H9 (cell line): ENCODE results near the gene CYP2S1. TPM values are rescaled to one million over a fixed set of nuclear protein-coding genes. Genes with fewer than 3 reads are reported as not detected.

ENCODE experiments used
- DNase-seq: peaks from one replicate; pipeline ENCODE4 v3.0.0-alpha.2; 2017
- H2AFZ ChIP-seq: one replicate; pipeline ENCODE4 v1.6.1; 2013; ENCODE audit warnings: mild to moderate bottlenecking, low read length, control low read depth, moderate library complexity
- H2AK5ac ChIP-seq: 2 replicates; pipeline ENCODE4 v1.6.1; 2013; ENCODE audit warnings: low read length, control low read depth, mixed read lengths; ENCODE audit not compliant: insufficient read length
- H2BK120ac ChIP-seq: one replicate; pipeline ENCODE4 v1.6.1; 2013; ENCODE audit warnings: low read depth, mild to moderate bottlenecking, low read length, control low read depth, inconsistent platforms; ENCODE audit not compliant: poor library complexity, severe bottlenecking
- H2BK12ac ChIP-seq: 2 replicates; pipeline ENCODE4 v1.6.1; 2013; ENCODE audit warnings: low read length, control low read depth, mixed read lengths, low read depth; ENCODE audit not compliant: insufficient read length
- H2BK15ac ChIP-seq: 2 replicates; pipeline ENCODE4 v1.6.1; 2013; ENCODE audit warnings: low read depth, low read length, control low read depth
- H2BK20ac ChIP-seq: one replicate; pipeline ENCODE4 v1.6.1; 2013; ENCODE audit warnings: low read depth, mild to moderate bottlenecking, low read length, control low read depth, inconsistent platforms; ENCODE audit not compliant: poor library complexity, severe bottlenecking
- H2BK5ac ChIP-seq: 2 replicates; pipeline ENCODE4 v1.6.1; 2013; ENCODE audit warnings: low read length, control low read depth, mixed read lengths; ENCODE audit not compliant: insufficient read length
- H3K14ac ChIP-seq: 2 replicates; pipeline ENCODE4 v1.6.1; 2013; ENCODE audit warnings: low read length, control low read depth; ENCODE audit not compliant: insufficient read depth
- H3K18ac ChIP-seq: 2 replicates; pipeline ENCODE4 v1.6.1; 2013; ENCODE audit warnings: low read depth, mild to moderate bottlenecking, mixed read lengths, low read length, control low read depth; ENCODE audit not compliant: insufficient read length
- H3K23ac ChIP-seq: 2 replicates; pipeline ENCODE4 v1.6.1; 2013; ENCODE audit warnings: low read length, control low read depth, mixed read lengths, low read depth; ENCODE audit not compliant: insufficient read length
- H3K23me2 ChIP-seq: 2 replicates; pipeline ENCODE4 v1.6.1; 2013; ENCODE audit warnings: low read depth, mild to moderate bottlenecking, mixed read lengths, low read length, control low read depth; ENCODE audit not compliant: insufficient read length, poor library complexity, severe bottlenecking
- H3K27ac ChIP-seq: 2 replicates; pipeline ENCODE4 v1.5.1; 2013; ENCODE audit warnings: low read length, control low read depth, mixed read lengths, low read depth; ENCODE audit not compliant: insufficient read length
- H3K27me3 ChIP-seq: 2 replicates; pipeline ENCODE4 v1.6.1; 2013; ENCODE audit warnings: low read length, control low read depth, inconsistent platforms; ENCODE audit not compliant: insufficient read depth
- H3K4ac ChIP-seq: 2 replicates; pipeline ENCODE4 v1.6.1; 2013; ENCODE audit warnings: low read depth, mild to moderate bottlenecking, control low read depth, inconsistent platforms, low read length, moderate library complexity
- H3K4me1 ChIP-seq: 2 replicates; pipeline ENCODE4 v1.6.1; 2013; ENCODE audit warnings: low read length, control low read depth, inconsistent platforms; ENCODE audit not compliant: insufficient read depth
- H3K4me2 ChIP-seq: 2 replicates; pipeline ENCODE4 v1.6.1; 2013; ENCODE audit warnings: low read length, control low read depth, mixed read lengths; ENCODE audit not compliant: insufficient read length, insufficient read depth
- H3K56ac ChIP-seq: 2 replicates; pipeline ENCODE4 v1.6.1; 2013; ENCODE audit warnings: low read depth, mild to moderate bottlenecking, mixed read lengths, low read length, control low read depth; ENCODE audit not compliant: insufficient read length
- H3K79me1 ChIP-seq: 2 replicates; pipeline ENCODE4 v1.6.1; 2013; ENCODE audit warnings: low read depth, mild to moderate bottlenecking, moderate library complexity, low read length, control low read depth, inconsistent platforms; ENCODE audit not compliant: insufficient read depth, poor library complexity, severe bottlenecking
- H3K79me2 ChIP-seq: 2 replicates; pipeline ENCODE4 v1.6.1; 2013; ENCODE audit warnings: low read length, control low read depth, inconsistent platforms; ENCODE audit not compliant: insufficient read depth
- H3K9ac ChIP-seq: 2 replicates; pipeline ENCODE4 v1.6.1; 2013; ENCODE audit warnings: low read length, control low read depth, mixed read lengths; ENCODE audit not compliant: insufficient read length; ENCODE audit errors: extremely low read depth
- H3K9me3 ChIP-seq: one replicate; pipeline ENCODE4 v1.6.1; 2013; ENCODE audit warnings: low read depth, low read length, inconsistent platforms; ENCODE audit not compliant: control insufficient read depth
- H3T11ph ChIP-seq: one replicate; pipeline ENCODE4 v1.6.1; 2013; ENCODE audit warnings: mild to moderate bottlenecking, low read length, control low read depth, inconsistent platforms
- H4K20me1 ChIP-seq: one replicate; pipeline ENCODE4 v1.6.1; 2013; ENCODE audit not compliant: control insufficient read depth, insufficient read length, insufficient read depth
- H4K5ac ChIP-seq: 2 replicates; pipeline ENCODE4 v1.6.1; 2013; ENCODE audit warnings: low read depth, mild to moderate bottlenecking, mixed read lengths, low read length, control low read depth; ENCODE audit not compliant: insufficient read length
- H4K8ac ChIP-seq: replicated peaks from 2 replicates; pipeline ENCODE4 v1.6.1; 2013; ENCODE audit warnings: low read length, control low read depth, mixed read lengths, low read depth; ENCODE audit not compliant: insufficient read length
- H4K91ac ChIP-seq: 2 replicates; pipeline ENCODE4 v1.6.1; 2013; ENCODE audit warnings: low read depth, mild to moderate bottlenecking, moderate library complexity, mixed read lengths, low read length, control low read depth; ENCODE audit not compliant: insufficient read length
- H3K27ac Mint-ChIP-seq, 3 experiments: 2 replicates in 2 of 3; 3 replicates in 1 of 3; pipeline ENCODE4 v1.8.0; 2020 to 2021; ENCODE audit warnings: mixed read lengths in 3 of 3, mild to moderate bottlenecking in 1 of 3, moderate library complexity in 1 of 3
- H3K27me3 Mint-ChIP-seq: 2 replicates; pipeline ENCODE4 v1.8.0; 2021; ENCODE audit warnings: low read depth, mild to moderate bottlenecking, moderate library complexity, mixed read lengths
- H3K36me3 Mint-ChIP-seq, 3 experiments: 2 replicates in 2 of 3; 3 replicates in 1 of 3; pipeline ENCODE4 v1.8.0; 2020 to 2021; ENCODE audit warnings: low read depth in 3 of 3, mixed read lengths in 3 of 3; ENCODE audit not compliant: insufficient read depth in 1 of 3
- H3K4me1 Mint-ChIP-seq, 2 experiments: 2 replicates each; pipeline ENCODE4 v1.8.0; 2020; ENCODE audit warnings: mixed read lengths in 2 of 2
- H3K4me3 Mint-ChIP-seq, 2 experiments: 2 replicates in 1 of 2; 3 replicates in 1 of 2; pipeline ENCODE4 v1.8.0; 2020 to 2021; ENCODE audit warnings: mild to moderate bottlenecking in 2 of 2, mixed read lengths in 2 of 2, moderate library complexity in 1 of 2
- H3K9me3 Mint-ChIP-seq, 2 experiments: 2 replicates in 1 of 2; 3 replicates in 1 of 2; pipeline ENCODE4 v1.8.0; 2020; ENCODE audit warnings: mild to moderate bottlenecking in 2 of 2, mixed read lengths in 2 of 2, moderate library complexity in 1 of 2
- CTCF ChIP-seq: fragments of 200-600 bp; sonication (generic); conservative IDR thresholded peaks from 3 replicates; pipeline ENCODE4 v1.8.0; 2021; ENCODE audit warnings: antibody characterized with exemption, mild to moderate bottlenecking
- whole genome bisulfite sequencing: extraction: QIAGEN DNeasy Blood & Tissue Kit; methylation state at CpG from one replicate; pipeline ENCODE4 v1.1.7; 2013; ENCODE audit warnings: missing lambda C conversion rate, low lambda C conversion rate, mixed read lengths; ENCODE audit not compliant: insufficient read length; ENCODE audit errors: extremely low coverage; 5-methylcytosine and 5-hydroxymethylcytosine counted together
- total RNA-seq: library from RNA; stranded (reverse); gene quantifications from 2 replicates; pipeline ENCODE4 v1.2.1, GENCODE V29; 2021

The CYP2S1 gene
- total RNA-seq, 1 experiment from 2014 or later: 159 TPM

GRCh38 chr19:41245843-41246242, 52.8 kb downstream of the CYP2S1 start:
- Mint-ChIP-seq H3K4me1 (peaks cover 0 to 4% of the 10 kb centered on the region in 2 experiments; a peak in 1 of 4 replicates), H3K27ac (no peak overlapping the region), H3K36me3 (peaks cover 16 to 52% (median 45%) of the 10 kb centered on the region in 3 experiments; a peak in 6 of 7 replicates), H3K27me3 (no peaks in the 10 kb centered on the region), H3K9me3 (peaks cover 0 to 3% of the 10 kb centered on the region in 2 experiments; a peak in 2 of 5 replicates), H3K4me3 (no peak overlapping the region)
- H3K4me1 ChIP-seq: no peaks in the 10 kb centered on the region
- no peak overlapping the region for H3K56ac ChIP-seq
- no peaks in the 10 kb centered on the region; the same call in 1 of the 2 replicates for H3K79me2 ChIP-seq
- no peak overlapping the region for H3T11ph ChIP-seq
- H4K8ac ChIP-seq: no peak overlapping the region
- no peak overlapping the region for H3K9ac ChIP-seq
- no peaks in the 10 kb centered on the region for H3K9me3 ChIP-seq
- H2BK12ac ChIP-seq: no peak overlapping the region
- WGBS: no CpG with 5 or more reads among the region's 3 CpGs
- H3K23ac ChIP-seq: no peak overlapping the region
- H2AK5ac ChIP-seq: no peak overlapping the region
- no peak overlapping the region for H3K4ac ChIP-seq
- no peak for TF ChIP-seq CTCF
- no peaks in the 10 kb centered on the region for H3K79me1 ChIP-seq
- H4K5ac ChIP-seq: no peak overlapping the region
- H2BK20ac ChIP-seq: no peak overlapping the region
- no peaks in the 10 kb centered on the region for H3K27me3 ChIP-seq
- no peak overlapping the region for H2BK5ac ChIP-seq
- no peak overlapping the region for H3K4me2 ChIP-seq
- H4K91ac ChIP-seq: no peak overlapping the region
- no peak overlapping the region for H3K18ac ChIP-seq
- H2BK15ac ChIP-seq: no peak overlapping the region
- H2AFZ ChIP-seq: no peak overlapping the region
- H2BK120ac ChIP-seq: no peak overlapping the region
- H4K20me1 ChIP-seq: no peaks in the 10 kb centered on the region
- H3K14ac ChIP-seq: no peak overlapping the region
- H3K23me2 ChIP-seq: no peaks in the 10 kb centered on the region
- DNase-seq: no peak
- H3K27ac ChIP-seq: no peak overlapping the region
